PC-3 (cell line): Measurements from ENCODE around the gene PPP1R12B.
"Not testable (repeated sequence)": the region's sequence is repeated elsewhere in the genome, so short reads cannot be mapped to it uniquely, and the experiment has no call there.

ENCODE experiments used
- EZH2 ChIP-seq: fragments of 300-600 bp; sonication (generic); IDR thresholded peaks from one replicate; pipeline ENCODE4 v1.6.1; 2017; ENCODE audit warnings: antibody characterized with exemption, mild to moderate bottlenecking, low read length; ENCODE audit not compliant: unreplicated experiment
- EZH2phosphoT487 ChIP-seq: fragments of 300-600 bp; sonication (generic); IDR thresholded peaks from 2 replicates; pipeline ENCODE4 v1.6.1; 2018; ENCODE audit warnings: mild to moderate bottlenecking, antibody characterized with exemption, low read length, borderline replicate concordance
- TF ChIP-seq, protein P1 (sequence below): fragments of 300-600 bp; sonication (generic); conservative IDR thresholded peaks from 2 replicates; pipeline ENCODE4 v1.5.1; 2017; ENCODE audit warnings: antibody characterized with exemption, low read depth, mild to moderate bottlenecking, low read length

DNA sequence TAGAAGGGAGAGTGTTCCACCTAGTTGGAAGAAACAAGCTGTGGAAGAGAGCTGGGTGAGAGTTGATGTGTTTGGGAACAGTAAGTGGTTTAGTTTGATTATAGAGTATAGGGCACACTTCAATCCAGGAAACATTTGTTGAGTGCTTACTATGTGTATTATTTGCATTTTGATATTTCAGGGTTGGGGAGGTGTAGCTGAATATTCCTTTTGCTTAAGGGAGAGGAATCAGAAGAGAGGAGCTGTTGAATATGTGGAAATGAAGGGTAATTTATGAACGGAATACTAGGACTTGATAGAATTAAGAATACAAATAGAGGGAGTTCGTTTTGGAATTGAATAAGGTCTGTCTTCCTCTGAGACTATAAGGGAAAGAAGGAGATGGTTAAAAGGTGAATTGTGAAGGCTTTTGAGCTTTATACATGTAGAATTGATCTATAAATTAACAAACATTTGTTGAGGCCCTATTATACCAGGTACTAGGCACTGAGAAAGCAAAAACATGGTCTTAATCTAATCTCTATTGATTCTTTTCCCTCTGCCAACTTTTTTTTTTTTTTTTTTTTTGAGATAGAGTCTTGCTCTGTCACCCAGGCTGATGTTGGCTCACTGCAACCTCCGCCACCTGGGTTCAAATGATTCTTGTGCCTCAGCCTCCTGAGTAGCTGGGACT, 72.1 kb downstream of the PPP1R12B start:
- TF ChIP-seq, protein P1, sequence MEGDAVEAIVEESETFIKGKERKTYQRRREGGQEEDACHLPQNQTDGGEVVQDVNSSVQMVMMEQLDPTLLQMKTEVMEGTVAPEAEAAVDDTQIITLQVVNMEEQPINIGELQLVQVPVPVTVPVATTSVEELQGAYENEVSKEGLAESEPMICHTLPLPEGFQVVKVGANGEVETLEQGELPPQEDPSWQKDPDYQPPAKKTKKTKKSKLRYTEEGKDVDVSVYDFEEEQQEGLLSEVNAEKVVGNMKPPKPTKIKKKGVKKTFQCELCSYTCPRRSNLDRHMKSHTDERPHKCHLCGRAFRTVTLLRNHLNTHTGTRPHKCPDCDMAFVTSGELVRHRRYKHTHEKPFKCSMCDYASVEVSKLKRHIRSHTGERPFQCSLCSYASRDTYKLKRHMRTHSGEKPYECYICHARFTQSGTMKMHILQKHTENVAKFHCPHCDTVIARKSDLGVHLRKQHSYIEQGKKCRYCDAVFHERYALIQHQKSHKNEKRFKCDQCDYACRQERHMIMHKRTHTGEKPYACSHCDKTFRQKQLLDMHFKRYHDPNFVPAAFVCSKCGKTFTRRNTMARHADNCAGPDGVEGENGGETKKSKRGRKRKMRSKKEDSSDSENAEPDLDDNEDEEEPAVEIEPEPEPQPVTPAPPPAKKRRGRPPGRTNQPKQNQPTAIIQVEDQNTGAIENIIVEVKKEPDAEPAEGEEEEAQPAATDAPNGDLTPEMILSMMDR = not testable (repeated sequence)
- not testable (repeated sequence) for TF ChIP-seq EZH2, EZH2phosphoT487
